ENCODE results near the gene FAM241B.

- TF ChIP-seq CTCF (IDR thresholded peaks at IDR 0.05; ENCODE audit: insufficient read depth, low read length, poor library complexity, severe bottlenecking) (no peak), EZH2phosphoT487 (conservative IDR thresholded peaks at IDR 0.05; ENCODE audit: low read length) (no peak)
Observed at GRCh38 chr10:69614130-69614529, 15.9 kb upstream of the FAM241B start.
